Loucy (cell line): ENCODE measurements around the gene KDM4B.

ENCODE experiments used
- H2AFZ ChIP-seq: fragments of 200-600 bp; sonication (generic); 2 replicates; pipeline ENCODE4 v1.6.0; 2016; ENCODE audit warnings: antibody characterized with exemption, mild to moderate bottlenecking, low read length, moderate library complexity
- H3F3A ChIP-seq: fragments of 200-600 bp; 2 replicates; pipeline ENCODE4 v1.6.0; 2016; ENCODE audit warnings: antibody characterized with exemption, low read depth, mild to moderate bottlenecking
- H3K27me3 ChIP-seq: fragments of 200-600 bp; sonication (generic); 2 replicates; pipeline ENCODE4 v1.6.1; 2014; ENCODE audit warnings: low read length, mild to moderate bottlenecking; ENCODE audit not compliant: insufficient read depth, poor library complexity, severe bottlenecking
- H3K36me3 ChIP-seq: fragments of 200-600 bp; sonication (generic); 2 replicates; pipeline ENCODE4 v1.6.1; 2016; ENCODE audit warnings: low read length; ENCODE audit not compliant: insufficient read depth
- H3K4me1 ChIP-seq: fragments of 200-600 bp; sonication (generic); 2 replicates; pipeline ENCODE4 v1.5.1; 2014; ENCODE audit warnings: low read length, mild to moderate bottlenecking; ENCODE audit not compliant: insufficient read depth, poor library complexity, severe bottlenecking
- H3K4me2 ChIP-seq: fragments of 200-600 bp; sonication (generic); 2 replicates; pipeline ENCODE4 v1.6.0; 2014; ENCODE audit warnings: antibody characterized with exemption, low read length, low read depth, mild to moderate bottlenecking; ENCODE audit not compliant: poor library complexity, severe bottlenecking
- H3K4me3 ChIP-seq: fragments of 200-600 bp; sonication (generic); 2 replicates; pipeline ENCODE4 v1.5.1; 2014; ENCODE audit warnings: low read length, mild to moderate bottlenecking, mixed read lengths; ENCODE audit not compliant: poor library complexity, severe bottlenecking
- H3K79me2 ChIP-seq: fragments of 200-600 bp; sonication (generic); 2 replicates; pipeline ENCODE4 v1.6.1; 2014; ENCODE audit warnings: low read length; ENCODE audit not compliant: insufficient read depth
- H3K9ac ChIP-seq: fragments of 200-600 bp; sonication (generic); 2 replicates; pipeline ENCODE4 v1.6.0; 2014; ENCODE audit warnings: mild to moderate bottlenecking, low read depth, low read length, moderate library complexity; ENCODE audit not compliant: poor library complexity, severe bottlenecking
- H3K9me2 ChIP-seq: fragments of 200-600 bp; sonication (generic); replicated peaks from 2 replicates; pipeline ENCODE4 v1.6.1; 2016; ENCODE audit warnings: low read depth, low read length, mixed read lengths
- H3K9me3 ChIP-seq: fragments of 200-600 bp; sonication (generic); 2 replicates; pipeline ENCODE4 v1.6.1; 2014; ENCODE audit warnings: mild to moderate bottlenecking, antibody characterized with exemption, low read length, low read depth; ENCODE audit not compliant: insufficient read depth
- H4K20me1 ChIP-seq: fragments of 200-600 bp; sonication (generic); 2 replicates; pipeline ENCODE4 v1.6.0; 2014; ENCODE audit warnings: antibody characterized with exemption, low read length, mild to moderate bottlenecking; ENCODE audit not compliant: insufficient read depth, poor library complexity, severe bottlenecking
- CTCF ChIP-seq: fragments of 200-600 bp; sonication (generic); conservative IDR thresholded peaks from 2 replicates; pipeline ENCODE4 v1.5.1; 2014; ENCODE audit warnings: mild to moderate bottlenecking, antibody characterized with exemption, low read length
- EZH2phosphoT487 ChIP-seq: fragments of 200-600 bp; IDR thresholded peaks from 2 replicates; pipeline ENCODE4 v1.6.1; 2018; ENCODE audit warnings: antibody characterized with exemption, mild to moderate bottlenecking, moderate library complexity, borderline replicate concordance

KDM4B gene

DNA sequence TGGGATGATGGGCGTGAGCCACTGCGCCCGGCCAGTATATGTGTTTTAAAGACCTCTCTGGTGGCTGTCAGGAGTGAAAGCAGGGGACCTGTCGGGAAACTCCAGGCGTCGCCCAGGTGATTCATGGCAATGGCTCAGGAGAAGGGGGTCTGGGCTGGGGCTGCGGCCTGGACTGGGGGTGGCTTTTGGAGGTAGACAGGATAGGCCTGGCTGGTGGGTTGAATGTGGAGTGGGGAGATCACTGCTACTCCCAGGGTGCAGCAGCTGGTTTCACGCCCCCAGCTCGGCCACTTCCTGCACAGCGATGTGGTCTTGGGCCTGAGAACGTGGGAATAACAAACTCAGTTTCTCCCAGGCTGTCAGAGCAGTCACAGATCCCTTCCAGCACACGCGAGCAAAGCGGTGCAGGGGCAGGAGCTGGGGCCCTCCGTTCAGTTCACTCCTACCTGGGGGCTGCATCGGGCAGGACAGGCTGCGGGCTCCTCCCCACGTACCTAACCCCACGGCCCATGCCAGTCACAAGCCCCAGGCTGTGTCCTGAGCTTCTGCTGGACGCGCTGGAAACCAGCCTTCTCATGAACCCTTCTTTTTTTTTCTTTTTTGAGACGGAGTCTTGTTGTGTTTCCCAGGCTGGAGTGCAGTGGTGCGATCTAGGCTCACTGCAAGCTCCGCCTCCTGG, 18.9 kb downstream of the KDM4B start:
- Histone ChIP-seq H3K9me3 (no peaks in the 10 kb centered on the region), H3K36me3 (peaks cover 10% of the 10 kb centered on the region; the same call in 1 of the 2 replicates), H2AFZ (no peak overlapping the region), H3F3A (no peaks in the 10 kb centered on the region), H4K20me1 (peaks cover 73% of the 10 kb centered on the region), H3K4me2 (no peak overlapping the region), H3K4me1 (no peaks in the 10 kb centered on the region), H3K4me3 (no peak overlapping the region), H3K79me2 (peaks cover 99% of the 10 kb centered on the region), H3K27me3 (no peaks in the 10 kb centered on the region), H3K9ac (no peak overlapping the region), H3K9me2 (no peaks in the 10 kb centered on the region)
- TF ChIP-seq CTCF (no peak), EZH2phosphoT487 (no peak)

DNA sequence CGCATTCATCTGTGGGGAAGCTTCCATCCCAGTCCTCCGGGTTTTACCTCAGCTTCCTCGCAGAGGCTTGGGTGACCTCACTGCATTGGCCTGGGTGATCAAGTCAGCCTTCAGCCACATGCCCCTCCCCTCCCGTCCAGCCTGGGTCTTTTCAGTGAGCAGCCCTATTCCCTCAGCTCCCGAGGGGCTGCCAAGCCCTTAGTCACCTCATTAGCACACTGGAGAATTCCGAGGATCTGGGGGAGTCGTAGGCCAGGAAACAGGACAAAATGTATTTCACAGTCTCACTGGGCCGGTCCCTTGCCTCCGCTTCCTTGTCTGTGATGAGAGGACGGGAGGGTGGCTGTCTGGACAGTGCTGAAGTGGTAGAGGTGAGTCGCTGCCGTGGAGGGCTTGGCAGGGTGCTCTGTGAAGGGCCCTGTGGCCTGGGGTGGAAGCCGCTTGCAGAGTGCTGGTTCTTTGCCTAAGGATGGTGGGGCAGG, 19.9 kb downstream of the KDM4B start:
- H3K36me3 ChIP-seq: peaks cover 5% of the 10 kb centered on the region; the same call in 1 of the 2 replicates
- no peak overlapping the region for H2AFZ ChIP-seq
- H3K4me3 ChIP-seq: no peak overlapping the region
- H3K9ac ChIP-seq: no peak overlapping the region
- H4K20me1 ChIP-seq: peaks cover 72% of the 10 kb centered on the region
- no peak overlapping the region for H3K4me2 ChIP-seq
- H3K4me1 ChIP-seq: no peaks in the 10 kb centered on the region
- no peak for TF ChIP-seq CTCF
- H3K9me3 ChIP-seq: no peaks in the 10 kb centered on the region
- H3K27me3 ChIP-seq: no peaks in the 10 kb centered on the region
- H3K9me2 ChIP-seq: no peaks in the 10 kb centered on the region
- no peaks in the 10 kb centered on the region for H3F3A ChIP-seq
- peaks cover 99% of the 10 kb centered on the region for H3K79me2 ChIP-seq

DNA sequence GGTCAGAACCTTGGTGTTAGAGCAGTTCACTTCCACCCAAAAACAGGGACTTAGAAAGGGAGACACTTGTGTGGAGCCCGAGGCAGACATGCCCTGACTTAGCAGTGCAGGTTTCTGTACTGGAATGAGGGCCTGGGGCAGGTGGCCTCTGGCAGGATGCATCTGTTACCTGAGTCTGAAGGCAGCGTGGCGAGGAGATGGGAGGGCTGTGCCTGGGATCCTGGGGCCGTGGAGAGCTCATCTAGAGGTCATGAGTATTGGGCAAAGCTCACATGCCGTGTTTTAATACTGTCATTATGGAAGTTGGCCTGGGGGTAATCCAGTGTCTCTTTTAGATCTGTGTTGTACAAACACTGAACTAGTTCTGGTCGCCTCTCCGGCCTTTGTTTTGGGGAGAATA, 21.4 kb downstream of the KDM4B start:
- peaks cover 69% of the 10 kb centered on the region for H4K20me1 ChIP-seq

More for the DNA sequence above, 21.4 kb downstream of the KDM4B start:
- Histone ChIP-seq H3K9me2 (no peaks in the 10 kb centered on the region), H3K4me2 (no peak overlapping the region), H3K4me1 (no peaks in the 10 kb centered on the region), H3K4me3 (no peak overlapping the region), H3K79me2 (peaks cover 97% of the 10 kb centered on the region), H3K27me3 (no peaks in the 10 kb centered on the region), H3K9me3 (no peaks in the 10 kb centered on the region), H3K9ac (no peak overlapping the region), H3F3A (no peaks in the 10 kb centered on the region), H2AFZ (no peak overlapping the region), H3K36me3 (peaks cover 4% of the 10 kb centered on the region; the same call in 1 of the 2 replicates)
- TF ChIP-seq EZH2phosphoT487 (no peak), CTCF (no peak)
